IMR-90 (cell line): ENCODE measurements around the gene CHST1. TPM values are rescaled to one million over a fixed set of nuclear protein-coding genes. Genes with fewer than 3 reads are reported as not detected.

ENCODE experiments used
- ATAC-seq: fragments of 200-7000 bp; cut with Tn5 transposase; 2 replicates; pipeline ENCODE4 v1.9.1; 2020; ENCODE audit warnings: low read depth, mild to moderate bottlenecking, moderate library complexity
- BruUV-seq: library from RNA; stranded (reverse); fragments of 400-500 nt; replicated peaks from 2 replicates; lab custom pipeline; 2021; lab: Mats Ljungman, UMichigan
- CTCF ChIA-PET: fragments of 300-600 bp; formaldehyde crosslinking; extraction: SDS; loops from one replicate; lab custom pipeline; 2021; ENCODE audit warnings: antibody characterized with exemption; lab: Yijun Ruan, JAX
- POLR2A ChIA-PET: fragments of 300-600 bp; sonication (Branson Sonifier 250); formaldehyde crosslinking; loops from one replicate; lab custom pipeline; 2022; ENCODE audit warnings: antibody characterized with exemption; ENCODE audit not compliant: unreplicated experiment; lab: Charles Lee
- DNase-seq: peaks from one replicate; pipeline ENCODE4 v3.0.0; 2013
- H2AFZ ChIP-seq: replicated peaks from 2 replicates; pipeline ENCODE3; 2013; ENCODE audit warnings: low read length, mild to moderate bottlenecking; ENCODE audit not compliant: poor library complexity
- H2AK5ac ChIP-seq: 2 replicates; pipeline ENCODE4 v1.6.1; 2013; ENCODE audit warnings: low read depth, low read length, inconsistent platforms
- H2AK9ac ChIP-seq: replicated peaks from 2 replicates; pipeline ENCODE3; 2013; ENCODE audit warnings: mild to moderate bottlenecking, low read depth, low read length, moderate library complexity; ENCODE audit not compliant: poor library complexity
- H2BK120ac ChIP-seq: 2 replicates; pipeline ENCODE4 v1.6.1; 2013; ENCODE audit warnings: low read depth, low read length, inconsistent platforms
- H2BK15ac ChIP-seq: 3 replicates; pipeline ENCODE4 v1.6.1; 2013; ENCODE audit warnings: low read depth, low read length, inconsistent platforms
- H2BK20ac ChIP-seq: 2 replicates; pipeline ENCODE4 v1.6.1; 2013; ENCODE audit warnings: low read depth, mild to moderate bottlenecking, inconsistent platforms, low read length, moderate library complexity
- H2BK5ac ChIP-seq: 2 replicates; pipeline ENCODE4 v1.6.1; 2013; ENCODE audit warnings: mild to moderate bottlenecking, low read depth, low read length, inconsistent platforms; ENCODE audit not compliant: poor library complexity, severe bottlenecking
- H3K14ac ChIP-seq: replicated peaks from 2 replicates; pipeline ENCODE4 v1.6.1; 2013; ENCODE audit warnings: low read depth, low read length, inconsistent platforms
- H3K18ac ChIP-seq: 2 replicates; pipeline ENCODE4 v1.6.1; 2013; ENCODE audit warnings: low read depth, low read length, control low read depth
- H3K23ac ChIP-seq: 2 replicates; pipeline ENCODE4 v1.6.1; 2013; ENCODE audit warnings: low read depth, low read length, inconsistent platforms
- H3K27ac ChIP-seq: 2 replicates; pipeline ENCODE4 v1.5.1; 2013; ENCODE audit warnings: mild to moderate bottlenecking, control low read depth, low read length; ENCODE audit not compliant: insufficient read depth
- H3K27me3 ChIP-seq: 2 replicates; pipeline ENCODE4 v1.6.1; 2013; ENCODE audit warnings: low read length; ENCODE audit not compliant: control insufficient read depth, insufficient read depth
- H3K36me3 ChIP-seq: 2 replicates; pipeline ENCODE4 v1.6.1; 2013; ENCODE audit warnings: low read length, mixed read lengths; ENCODE audit not compliant: control insufficient read depth, insufficient read depth
- H3K4ac ChIP-seq: 2 replicates; pipeline ENCODE4 v1.6.1; 2013; ENCODE audit warnings: low read depth, low read length, inconsistent platforms
- H3K4me1 ChIP-seq: 2 replicates; pipeline ENCODE4 v1.6.1; 2013; ENCODE audit warnings: low read length, mixed read lengths; ENCODE audit not compliant: control insufficient read depth, insufficient read depth
- H3K4me2 ChIP-seq: 2 replicates; pipeline ENCODE4 v1.6.1; 2013; ENCODE audit warnings: low read depth, mild to moderate bottlenecking, control low read depth, low read length, moderate library complexity
- H3K4me3 ChIP-seq: 2 replicates; pipeline ENCODE4 v1.5.1; 2013; ENCODE audit warnings: low read depth, mild to moderate bottlenecking, control low read depth, low read length, moderate library complexity; ENCODE audit not compliant: insufficient read depth
- H3K56ac ChIP-seq: 2 replicates; pipeline ENCODE4 v1.6.1; 2013; ENCODE audit warnings: low read length, inconsistent platforms; ENCODE audit not compliant: insufficient read depth; ENCODE audit errors: extremely low read depth
- H3K79me1 ChIP-seq, 2 experiments: 2 replicates each; pipeline ENCODE4 v1.6.1; 2013; ENCODE audit warnings: low read length in 2 of 2, inconsistent platforms in 1 of 2, low read depth in 1 of 2
- H3K9ac ChIP-seq: 2 replicates; pipeline ENCODE4 v1.6.1; 2013; ENCODE audit warnings: low read depth, low read length, control low read depth
- H3K9me1 ChIP-seq: 2 replicates; pipeline ENCODE4 v1.6.1; 2013; ENCODE audit warnings: low read length, inconsistent platforms; ENCODE audit not compliant: insufficient read depth
- H3K9me3 ChIP-seq: 2 replicates; pipeline ENCODE4 v1.6.1; 2013; ENCODE audit warnings: low read length; ENCODE audit not compliant: control insufficient read depth, insufficient read depth
- H4K20me1 ChIP-seq: 2 replicates; pipeline ENCODE4 v1.6.1; 2013; ENCODE audit warnings: low read length, inconsistent platforms; ENCODE audit not compliant: insufficient read depth
- H4K5ac ChIP-seq: 2 replicates; pipeline ENCODE4 v1.6.1; 2013; ENCODE audit warnings: mild to moderate bottlenecking, low read depth, low read length, control low read depth
- H4K8ac ChIP-seq, 2 experiments: 2 replicates each; pipeline ENCODE4 v1.6.1; 2013; ENCODE audit warnings: low read depth in 2 of 2, low read length in 2 of 2, control low read depth in 1 of 2, inconsistent platforms in 1 of 2
- H4K91ac ChIP-seq: 2 replicates; pipeline ENCODE4 v1.6.1; 2013; ENCODE audit warnings: low read depth, low read length, inconsistent platforms; ENCODE audit not compliant: insufficient read depth
- CEBPB ChIP-seq: IDR thresholded peaks from 2 replicates; pipeline ENCODE4 v1.6.1; 2012; ENCODE audit warnings: low read depth, low read length, improper control_type of control experiment
- CHD1 ChIP-seq: IDR thresholded peaks from 2 replicates; pipeline ENCODE4 v1.6.1; 2012; ENCODE audit warnings: low read depth, low read length, improper control_type of control experiment
- FOS ChIP-seq: fragments of 150-350 bp; IDR thresholded peaks from 2 replicates; pipeline ENCODE4 v1.6.1; 2016; ENCODE audit warnings: low read depth, low read length
- MAFK ChIP-seq: IDR thresholded peaks from 2 replicates; pipeline ENCODE4 v1.6.1; 2012; ENCODE audit warnings: low read depth, low read length, improper control_type of control experiment
- MAZ ChIP-seq: IDR thresholded peaks from 2 replicates; pipeline ENCODE4 v1.6.1; 2012; ENCODE audit warnings: low read depth, mild to moderate bottlenecking, low read length, improper control_type of control experiment, moderate library complexity, borderline replicate concordance
- MXI1 ChIP-seq: IDR thresholded peaks from 2 replicates; pipeline ENCODE4 v1.6.1; 2012; ENCODE audit warnings: low read depth, mild to moderate bottlenecking, low read length, moderate library complexity, borderline replicate concordance
- NFE2L2 ChIP-seq: fragments of 150-350 bp; IDR thresholded peaks from 2 replicates; pipeline ENCODE4 v1.6.1; 2016; ENCODE audit warnings: low read depth, mild to moderate bottlenecking, low read length
- POLR2A ChIP-seq: IDR thresholded peaks from 2 replicates; pipeline ENCODE4 v1.6.1; 2012; ENCODE audit warnings: mild to moderate bottlenecking, low read depth, low read length
- RAD21 ChIP-seq: IDR thresholded peaks from 2 replicates; pipeline ENCODE4 v1.6.1; 2012; ENCODE audit warnings: low read length, improper control_type of control experiment
- RFX5 ChIP-seq: IDR thresholded peaks from 2 replicates; pipeline ENCODE4 v1.8.0; 2012; ENCODE audit warnings: low read depth, mild to moderate bottlenecking, low read length, moderate library complexity
- SMC3 ChIP-seq: fragments of 150-350 bp; IDR thresholded peaks from 2 replicates; pipeline ENCODE4 v1.6.1; 2016; ENCODE audit warnings: low read depth, mild to moderate bottlenecking, antibody characterized with exemption, low read length, moderate library complexity
- WGBS, 2 experiments: methylation state at CpG; one replicate each; pipeline versions ENCODE4 v1.1.5 to v1.1.7; 2013; ENCODE audit warnings: missing lambda C conversion rate in 2 of 2; ENCODE audit not compliant: insufficient read length in 1 of 2; ENCODE audit errors: extremely low coverage in 2 of 2; 5-methylcytosine and 5-hydroxymethylcytosine counted together
- dilution Hi-C: fragments of 300-500 bp; cut with HindIII; formaldehyde crosslinking; loops from one replicate; pipeline ENCODE4 v1.14.3; 2018; ENCODE audit warnings: low sequenced_read_pairs; ENCODE audit not compliant: unreplicated experiment
- in situ Hi-C: fragments of 300-500 bp; cut with MboI; formaldehyde crosslinking; loops from 3 replicates; pipeline ENCODE4 v1.14.3; 2019; ENCODE audit warnings: low sequenced_read_pairs, inconsistent platforms, mixed read lengths
- intact Hi-C: fragments of 100-400 bp; cut with micrococcal nuclease; formaldehyde crosslinking; loops from 2 replicates; pipeline ENCODE4 v1.10.0; 2022
- polyA plus RNA-seq, 3 experiments: library from polyadenylated mRNA; depleted of rRNA; stranded (reverse); fragments of >200 nt; gene quantifications; 2 replicates each; pipeline ENCODE4 v1.2.3, GENCODE V29; 2012; ENCODE audit warnings: low replicate concordance in 1 of 3
- total RNA-seq: library from RNA; depleted of rRNA; stranded (reverse); fragments of >200 nt; gene quantifications from 2 replicates; pipeline ENCODE4 v1.2.3, GENCODE V29; 2012

Gene CHST1
- total and polyA plus RNA-seq, 2 of the 4 experiments (the other 2 are of a cell fraction): 0.21 TPM; not detected in 1

DNA sequence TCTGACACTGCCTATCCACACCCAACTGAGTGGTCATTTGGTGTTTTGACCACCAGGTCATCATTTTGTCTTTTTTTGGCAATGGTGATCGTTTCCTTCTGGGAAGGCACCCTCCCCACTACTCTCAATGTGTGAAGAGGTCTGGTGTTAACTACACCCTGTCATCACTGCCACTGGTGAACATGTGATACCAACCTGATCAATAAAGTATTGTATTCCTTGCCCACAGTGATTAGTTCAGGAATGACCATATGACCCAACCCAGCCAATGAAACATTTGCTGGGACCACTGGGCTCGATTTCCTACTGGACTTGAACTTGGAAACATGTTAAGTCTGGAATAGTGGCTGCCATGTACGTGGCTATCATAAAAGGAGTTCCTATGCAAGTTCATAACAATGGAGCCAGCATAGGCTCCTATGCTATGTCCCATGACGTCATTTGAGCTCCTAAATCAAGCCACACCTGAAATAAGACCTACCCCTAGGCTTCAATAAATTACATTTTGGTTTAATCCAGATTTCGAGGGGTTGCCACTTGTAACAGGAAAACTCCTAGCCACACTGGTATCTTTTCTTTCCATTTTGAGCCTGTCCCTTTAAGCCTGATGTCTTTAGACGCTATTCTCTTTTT lies 51.1 kb downstream of the CHST1 start:
- CTCF ChIA-PET: no interaction called here
- WGBS, 2 experiments: no CpG with 5 or more reads among the region's 6 CpGs

More for the DNA sequence above, 51.1 kb downstream of the CHST1 start:
- POLR2A ChIA-PET: no interaction called here
- Histone ChIP-seq H2AFZ (no peak overlapping the region), H2BK20ac (no peak overlapping the region), H3K23ac (no peak overlapping the region), H3K79me1 (no peaks in the 10 kb centered on the region), H3K4me1 (no peaks in the 10 kb centered on the region), H3K4me3 (no peak overlapping the region), H4K8ac (no peak overlapping the region), H2AK9ac (no peak overlapping the region), H3K9ac (no peak overlapping the region), H3K9me1 (no peaks in the 10 kb centered on the region), H2BK5ac (no peak overlapping the region), H2BK15ac (no peak overlapping the region), H3K27me3 (no peaks in the 10 kb centered on the region; the same call in 1 of the 2 replicates), H4K91ac (no peak overlapping the region), H3K18ac (no peak overlapping the region), H2AK5ac (no peak overlapping the region), H2BK120ac (no peak overlapping the region), H3K27ac (no peak overlapping the region), H3K4ac (no peak overlapping the region), H3K9me3 (no peaks in the 10 kb centered on the region), H3K4me2 (no peak overlapping the region), H4K20me1 (no peaks in the 10 kb centered on the region), H4K5ac (no peak overlapping the region), H3K36me3 (no peaks in the 10 kb centered on the region), H3K14ac (no peak overlapping the region), H3K56ac (no peak overlapping the region)
- no peak for ATAC-seq
- dilution Hi-C loops (no loop called here), intact Hi-C loops (no loop called here), in situ Hi-C loops (no loop called here)
- no peak for DNase-seq
- TF ChIP-seq CHD1: no peak
- no peak for TF ChIP-seq POLR2A
- no peak for TF ChIP-seq SMC3
- no peak for TF ChIP-seq MXI1
- TF ChIP-seq CEBPB: no peak
- no peak for TF ChIP-seq NFE2L2
- TF ChIP-seq FOS: no peak
- no peak for TF ChIP-seq MAFK
- no peak for TF ChIP-seq RAD21
- no peak for TF ChIP-seq RFX5
- TF ChIP-seq MAZ: no peak
- BruUV-seq: no TSS peak
